HG03159 (cell line): ENCODE measurements around the gene ATP6V0B.

Source experiments
- ATAC-seq: cut with Tn5 transposase; IDR thresholded peaks from one replicate; pipeline ENCODE4 v1.9.1; 2021; ENCODE audit warnings: mild to moderate bottlenecking, moderate library complexity; ENCODE audit not compliant: unreplicated experiment

The ATP6V0B gene

DNA sequence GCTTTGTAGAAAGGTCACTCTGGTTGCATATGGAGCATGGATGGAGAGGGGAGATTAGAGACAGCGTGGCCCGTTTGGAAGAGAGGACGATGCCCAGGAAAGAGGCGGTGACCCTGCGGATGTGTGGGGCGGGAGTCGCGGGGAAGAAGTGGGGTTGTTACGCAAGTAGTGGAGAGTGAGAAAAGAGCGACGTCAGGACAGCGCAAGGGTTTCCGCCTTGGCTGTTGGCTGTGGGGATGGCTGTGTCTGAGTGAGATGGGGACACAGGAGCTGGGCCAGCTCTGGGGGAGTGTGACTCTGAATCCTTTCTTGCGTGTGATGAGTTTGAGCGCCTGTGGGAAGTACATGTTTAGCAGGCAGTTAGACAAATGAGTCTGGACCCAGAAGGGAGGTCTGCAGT lies 8.0 kb downstream of the ATP6V0B start:
- ATAC-seq, result no peak

- no peak for ATAC-seq
Observed at GRCh38 chr1:43983253-43983899, 8.6 kb downstream of the ATP6V0B start.

- no peak for ATAC-seq
Observed at GRCh38 chr1:43984855-43985254, 10.1 kb downstream of the ATP6V0B start.

DNA sequence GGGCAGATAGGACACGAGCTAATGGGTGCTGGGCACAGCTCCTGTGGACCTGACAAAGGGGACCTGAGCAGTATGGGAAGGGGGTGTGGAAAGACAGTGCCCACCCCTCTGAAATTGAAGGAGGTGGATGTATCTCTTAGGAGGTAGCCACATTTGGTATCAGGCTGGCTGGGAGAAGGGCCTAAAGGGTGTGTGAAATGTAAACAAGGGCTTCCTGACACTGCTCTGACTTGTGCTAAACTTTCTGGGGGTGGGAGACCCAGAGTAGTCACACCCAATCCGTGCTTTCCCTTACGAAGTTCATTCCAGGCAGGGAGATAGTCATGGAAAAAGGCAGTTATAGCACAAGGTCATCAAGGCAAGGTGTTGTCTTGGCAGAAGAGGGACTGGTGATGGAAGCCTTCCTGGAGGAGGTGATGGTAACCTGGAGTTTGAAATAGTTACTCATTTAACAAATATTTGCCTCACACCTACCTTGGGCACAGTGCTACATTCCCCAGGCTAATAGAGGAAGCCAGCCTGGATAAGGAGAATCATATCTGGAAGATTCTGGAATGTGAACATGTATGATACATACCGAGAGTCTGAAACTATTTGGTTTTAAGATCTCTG lies 11.3 kb downstream of the ATP6V0B start:
- ATAC-seq, result no peak

- ATAC-seq, result no peak
Observed at GRCh38 chr1:43986712-43987111, 12.0 kb downstream of the ATP6V0B start.

DNA sequence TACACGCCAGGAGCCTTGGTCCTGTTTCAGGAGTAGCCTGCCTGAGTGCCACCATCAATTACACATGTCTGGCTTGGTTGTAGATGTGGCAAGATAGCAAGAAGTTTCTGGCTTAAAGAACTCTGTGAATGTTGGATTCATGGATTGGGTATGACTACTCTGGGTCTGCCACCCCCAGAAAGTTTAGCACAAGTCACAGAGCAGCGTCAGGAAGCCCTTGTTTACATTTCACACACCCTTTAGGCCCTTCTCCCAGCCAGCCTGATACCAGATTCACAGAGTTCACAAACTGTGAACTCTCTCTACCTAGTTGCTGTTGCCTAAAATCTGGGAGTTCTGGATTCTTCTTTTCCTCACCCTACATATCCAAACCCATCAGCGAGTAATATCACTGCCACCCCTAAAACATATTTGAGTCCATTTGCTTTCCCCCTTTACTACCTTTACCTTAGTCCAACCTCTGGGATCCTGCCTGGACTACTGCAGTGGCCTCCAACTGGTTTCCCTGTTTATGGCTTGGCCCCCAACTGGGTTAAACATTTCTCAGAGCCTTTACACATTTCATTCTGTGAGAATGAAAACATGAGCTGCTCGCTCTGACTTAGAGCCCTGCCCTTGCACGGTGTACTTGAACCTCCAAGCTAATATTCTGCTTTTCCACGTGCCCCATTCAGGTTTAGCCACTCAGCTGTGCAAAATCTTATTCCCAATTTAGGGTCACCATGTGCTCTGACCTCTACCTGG lies 12.6 kb downstream of the ATP6V0B start:
- ATAC-seq, result no peak

DNA sequence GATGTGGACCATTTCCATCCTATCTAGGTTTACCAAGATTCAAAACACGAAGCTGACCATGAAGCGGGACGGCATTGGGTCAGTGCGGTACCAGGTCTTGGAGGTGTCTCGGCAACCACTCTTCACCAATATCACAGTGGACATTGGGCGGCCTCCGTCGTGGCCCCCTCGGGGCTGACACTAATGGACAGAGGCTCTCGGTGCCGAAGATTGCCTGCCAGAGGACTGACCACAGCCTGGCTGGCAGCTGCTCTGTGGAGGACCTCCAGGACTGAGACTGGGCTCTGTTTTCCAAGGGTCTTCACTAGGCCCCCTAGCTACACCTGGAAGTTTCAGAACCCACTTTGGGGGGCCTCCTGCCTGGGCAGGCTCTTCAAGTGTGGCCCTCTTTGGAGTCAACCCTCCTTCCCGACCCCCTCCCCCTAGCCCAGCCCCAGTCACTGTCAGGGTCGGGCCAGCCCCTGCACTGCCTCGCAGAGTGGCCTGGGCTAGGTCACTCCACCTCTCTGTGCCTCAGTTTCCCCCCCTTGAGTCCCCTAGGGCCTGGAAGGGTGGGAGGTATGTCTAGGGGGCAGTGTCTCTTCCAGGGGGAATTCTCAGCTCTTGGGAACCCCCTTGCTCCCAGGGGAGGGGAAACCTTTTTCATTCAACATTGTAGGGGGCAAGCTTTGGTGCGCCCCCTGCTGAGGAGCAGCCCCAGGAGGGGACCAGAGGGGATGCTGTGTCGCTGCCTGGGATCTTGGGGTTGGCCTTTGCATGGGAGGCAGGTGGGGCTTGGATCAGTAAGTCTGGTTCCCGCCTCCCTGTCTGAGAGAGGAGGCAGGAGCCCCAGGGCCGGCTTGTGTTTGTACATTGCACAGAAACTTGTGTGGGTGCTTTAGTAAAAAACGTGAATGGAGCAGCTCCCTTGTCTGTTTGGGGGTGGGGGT lies 15.8 kb downstream of the ATP6V0B start:
- ATAC-seq, result no peak

DNA sequence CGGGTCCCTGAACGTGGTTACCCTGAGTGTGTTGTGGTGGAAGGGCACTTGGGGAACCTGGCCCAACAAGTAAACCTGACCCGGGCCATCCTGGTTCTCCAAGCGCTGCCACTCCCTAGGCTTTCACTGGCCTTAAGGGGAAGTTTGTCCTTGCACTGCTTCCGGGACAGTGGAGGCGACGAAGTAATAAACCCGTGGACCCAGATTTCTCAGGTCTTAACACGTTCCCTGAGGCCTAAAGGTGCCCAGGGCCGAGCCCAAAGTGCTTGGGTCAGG lies 16.4 kb downstream of the ATP6V0B start:
- ATAC-seq, result no peak

GRCh38 chr1:43991476-43992231 lies 16.9 kb downstream of the ATP6V0B start, which contains the start of gene CCDC24:
Gene CCDC24 (plus strand): TSS chr1:43991599. CDS start chr1:43991879, 280 bp downstream.
- ATAC-seq, result peak; percentile 59

GRCh38 chr1:43992232-43992995 lies 17.7 kb downstream of the ATP6V0B start:
- no peak for ATAC-seq

GRCh38 chr1:43993206-43993914 lies 18.6 kb downstream of the ATP6V0B start:
- no peak for ATAC-seq

- ATAC-seq, result no peak
Observed at GRCh38 chr1:43994071-43994470, 19.3 kb downstream of the ATP6V0B start.

DNA sequence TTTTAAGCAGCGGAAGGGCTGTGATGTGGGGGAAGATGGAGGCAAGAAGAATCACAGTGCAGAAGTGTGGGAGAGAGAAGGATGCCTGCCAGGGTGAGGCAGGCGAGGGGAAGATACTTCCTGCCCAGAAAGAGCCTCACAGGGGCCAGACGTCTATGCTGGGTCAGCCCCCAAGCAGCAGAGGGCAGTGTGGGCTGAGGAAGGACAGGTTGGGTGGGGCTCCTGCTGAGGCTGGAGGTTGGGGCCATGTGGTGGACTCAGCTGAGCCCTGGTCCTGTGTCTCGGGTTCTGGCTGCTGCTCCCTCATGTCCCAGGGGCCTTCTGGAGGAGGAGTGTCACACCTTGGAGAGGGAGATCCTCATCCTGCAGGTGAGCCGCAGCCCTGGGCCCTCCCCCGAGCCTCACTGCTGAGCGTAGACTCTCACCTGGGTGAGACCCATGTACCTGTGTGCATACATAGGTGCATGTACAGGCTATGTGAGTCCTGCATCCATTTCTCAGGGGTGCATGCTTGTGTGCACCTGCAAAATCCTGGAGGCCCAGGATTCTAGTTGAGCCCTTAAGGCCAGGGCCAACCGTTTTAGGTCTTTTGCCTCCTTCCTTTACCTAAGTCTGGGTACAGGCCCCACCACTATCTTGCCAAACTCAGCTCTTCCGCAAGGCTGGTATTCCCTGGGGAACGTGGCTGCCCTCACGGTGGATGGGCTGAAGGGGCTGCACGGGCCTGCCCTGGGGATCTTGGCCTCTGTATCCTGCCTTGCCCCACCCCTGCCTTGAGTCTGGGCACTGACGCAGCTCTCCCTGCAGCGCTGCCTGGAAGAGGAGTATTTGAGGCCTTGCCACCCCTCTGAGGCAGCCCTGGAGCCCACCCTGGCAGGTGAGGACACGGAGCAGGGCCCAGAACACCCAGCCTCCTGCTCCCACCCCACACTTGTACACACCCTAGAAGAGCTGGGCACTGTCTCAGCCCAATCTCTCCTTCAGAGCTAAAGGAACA lies 20.3 kb downstream of the ATP6V0B start:
- no peak for ATAC-seq

GRCh38 chr1:43995984-43996732 lies 21.4 kb downstream of the ATP6V0B start:
- no peak for ATAC-seq

GRCh38 chr1:43996733-43997115 lies 22.0 kb downstream of the ATP6V0B start:
- ATAC-seq, result no peak

- no peak for ATAC-seq
Observed at GRCh38 chr1:43997295-43997999, 22.7 kb downstream of the ATP6V0B start.

DNA sequence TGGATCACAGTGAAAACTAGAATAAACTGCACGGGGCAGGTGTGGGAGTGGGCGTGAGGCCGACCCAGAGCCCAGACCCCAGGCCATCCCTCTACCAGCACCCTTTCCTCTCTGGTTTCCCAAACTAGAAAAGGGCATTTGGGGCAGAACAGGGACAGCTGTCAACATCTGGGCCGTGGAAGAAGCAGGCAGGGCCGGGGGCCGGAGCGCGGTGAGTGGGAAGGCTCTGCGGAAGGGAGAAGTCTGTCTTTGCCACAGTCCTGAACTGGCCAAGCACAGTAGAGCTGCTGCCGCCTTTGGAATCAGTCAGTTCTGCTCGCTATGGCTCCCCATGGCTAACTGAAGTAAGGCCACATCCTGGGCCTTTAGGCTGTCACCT lies 23.2 kb downstream of the ATP6V0B start:
- ATAC-seq, result no peak
